ENCODE data around the gene SLC7A14.

DNA sequence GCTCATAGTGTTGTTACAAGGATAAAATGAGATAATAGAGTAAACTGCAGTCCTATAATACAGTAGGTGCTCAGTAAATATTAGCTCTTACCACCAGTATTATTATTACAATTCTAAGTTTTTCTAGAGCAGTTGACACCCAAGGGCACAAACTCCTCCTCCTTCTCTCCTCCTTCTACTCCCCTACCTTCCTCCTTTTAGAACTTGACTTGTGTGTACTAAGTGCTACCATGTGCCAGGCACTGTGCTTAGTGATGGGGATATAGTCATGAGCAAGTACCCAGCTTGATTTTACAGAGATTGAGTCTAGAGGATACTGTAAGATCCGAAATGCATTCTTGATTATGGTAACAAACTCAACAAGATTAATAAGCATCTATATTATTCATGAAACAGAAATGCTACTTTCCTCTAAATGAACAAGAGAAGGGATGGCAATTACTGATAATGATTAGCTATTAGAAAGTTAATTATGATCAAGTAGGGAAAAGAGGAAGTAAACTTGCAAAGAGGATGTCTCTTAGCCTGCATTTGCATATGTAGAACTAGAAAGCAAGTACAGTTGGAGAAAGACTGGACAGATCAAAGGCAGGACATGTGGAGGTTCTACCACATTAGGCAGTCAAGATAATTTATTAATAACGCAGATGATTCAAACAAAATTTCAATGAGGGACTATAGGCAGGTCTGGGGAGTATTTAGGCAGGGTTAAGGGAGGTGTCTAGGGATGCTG, 94.9 kb downstream of the SLC7A14 start:
- TF ChIP-seq POLR2AphosphoS5 (IDR thresholded peaks at IDR 0.05; ENCODE audit: low read depth, low read length): no peak
- TF ChIP-seq POLR2A (IDR thresholded peaks at IDR 0.05; ENCODE audit: low read depth, low read length): no peak
- TF ChIP-seq TAF1 (IDR thresholded peaks at IDR 0.05; ENCODE audit: borderline replicate concordance, low read depth, low read length): no peak
